Activated naive CD8-positive, alpha-beta T cell treated with anti-CD3 and anti-CD28 coated beads, Interleukin-2, amount 10 ng/mL, durations not matched to agents 7 days and 5 days (primary cell): ENCODE data around the gene RRM2. TPM values are rescaled to one million over a fixed set of nuclear protein-coding genes. Genes with fewer than 3 reads are reported as not detected.

Source experiments
- ATAC-seq: fragments of 150-1000 bp; cut with Tn5 transposase; one replicate; pipeline ENCODE4 v1.10.0; 2021; ENCODE audit warnings: low read depth, moderate library complexity
- POLR2A ChIA-PET: fragments of 350-600 bp; sonication (Branson Sonifier 250); formaldehyde crosslinking; loops from one replicate; lab custom pipeline; 2021; ENCODE audit warnings: antibody characterized with exemption; lab: Charles Lee
- DNase-seq: peaks from one replicate; pipeline ENCODE4 v3.0.0; 2021
- H3K27ac Mint-ChIP-seq: one replicate; pipeline ENCODE4 v1.8.0; 2022; ENCODE audit warnings: mild to moderate bottlenecking, mixed read lengths
- H3K27me3 Mint-ChIP-seq: one replicate; pipeline ENCODE4 v1.8.0; 2022; ENCODE audit warnings: mild to moderate bottlenecking, moderate library complexity, mixed read lengths
- H3K36me3 Mint-ChIP-seq: one replicate; pipeline ENCODE4 v1.8.0; 2021; ENCODE audit warnings: mild to moderate bottlenecking, mixed read lengths
- H3K4me1 Mint-ChIP-seq: one replicate; pipeline ENCODE4 v1.8.0; 2021; ENCODE audit warnings: mixed read lengths
- H3K4me3 Mint-ChIP-seq: one replicate; pipeline ENCODE4 v1.8.0; 2022; ENCODE audit warnings: mild to moderate bottlenecking, moderate library complexity, mixed read lengths
- H3K9me3 Mint-ChIP-seq: one replicate; pipeline ENCODE4 v1.8.0; 2021; ENCODE audit warnings: mixed read lengths
- total RNA-seq, 2 experiments: library from RNA; stranded (reverse); gene quantifications; one replicate each; pipeline ENCODE4 v1.2.3, GENCODE V29; 2021

RRM2 gene
- total RNA-seq, 2 experiments from 2014 or later: 320 to 355 TPM

DNA sequence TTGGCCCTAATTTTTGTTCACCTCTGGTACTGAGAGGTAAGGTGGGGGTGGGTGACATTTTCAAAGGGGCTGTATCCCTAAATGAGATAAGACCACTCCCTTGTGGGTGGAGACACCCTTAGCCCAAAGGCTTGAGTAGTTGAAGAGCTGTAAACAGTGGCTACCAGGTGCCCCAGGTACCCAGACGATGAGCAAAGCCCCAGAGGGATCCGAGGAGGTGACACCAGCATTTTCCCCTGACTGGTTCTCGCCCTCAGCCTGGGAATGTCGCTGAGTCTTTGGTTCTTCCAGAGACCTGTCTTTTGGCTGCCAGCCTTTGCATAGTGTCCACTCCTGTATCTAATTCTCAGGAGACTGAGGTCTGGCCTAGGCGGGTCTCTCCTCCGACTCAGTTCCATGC is 36.5 kb downstream of the RRM2 start:
- POLR2A ChIA-PET: interaction anchor here (0.5 to 0.9 kb wide), 2 partner anchors 11 to 49 kb away, joined by 6 to 7 read pairs; no protein-coding TSS in a partner anchor
- DNase-seq (peak; percentile 24), ATAC-seq (no peak)
- Mint-ChIP-seq H3K27ac (peak overlapping the region; percentile 84), H3K27me3 (no peaks in the 10 kb centered on the region), H3K9me3 (no peaks in the 10 kb centered on the region), H3K36me3 (peaks cover 6% of the 10 kb centered on the region), H3K4me3 (peak overlapping the region; percentile 37), H3K4me1 (peaks cover 15% of the 10 kb centered on the region)

GRCh38 chr2:10159581-10160131 is 37.1 kb downstream of the RRM2 start:
- DNase-seq (no peak), ATAC-seq (peak; percentile 59)
- H3K4me1 Mint-ChIP-seq: peaks cover 15% of the 10 kb centered on the region
- H3K4me3 Mint-ChIP-seq: peak overlapping the region; percentile 37
- H3K27ac Mint-ChIP-seq: peak overlapping the region; percentile 84
- no peaks in the 10 kb centered on the region for H3K9me3 Mint-ChIP-seq
- H3K36me3 Mint-ChIP-seq: peaks cover 6% of the 10 kb centered on the region
- POLR2A ChIA-PET: interaction anchor here (0.5 to 0.9 kb wide), 3 partner anchors 9 to 49 kb away, joined by 4 to 7 read pairs (median 6); no protein-coding TSS in a partner anchor
- H3K27me3 Mint-ChIP-seq: no peaks in the 10 kb centered on the region

DNA sequence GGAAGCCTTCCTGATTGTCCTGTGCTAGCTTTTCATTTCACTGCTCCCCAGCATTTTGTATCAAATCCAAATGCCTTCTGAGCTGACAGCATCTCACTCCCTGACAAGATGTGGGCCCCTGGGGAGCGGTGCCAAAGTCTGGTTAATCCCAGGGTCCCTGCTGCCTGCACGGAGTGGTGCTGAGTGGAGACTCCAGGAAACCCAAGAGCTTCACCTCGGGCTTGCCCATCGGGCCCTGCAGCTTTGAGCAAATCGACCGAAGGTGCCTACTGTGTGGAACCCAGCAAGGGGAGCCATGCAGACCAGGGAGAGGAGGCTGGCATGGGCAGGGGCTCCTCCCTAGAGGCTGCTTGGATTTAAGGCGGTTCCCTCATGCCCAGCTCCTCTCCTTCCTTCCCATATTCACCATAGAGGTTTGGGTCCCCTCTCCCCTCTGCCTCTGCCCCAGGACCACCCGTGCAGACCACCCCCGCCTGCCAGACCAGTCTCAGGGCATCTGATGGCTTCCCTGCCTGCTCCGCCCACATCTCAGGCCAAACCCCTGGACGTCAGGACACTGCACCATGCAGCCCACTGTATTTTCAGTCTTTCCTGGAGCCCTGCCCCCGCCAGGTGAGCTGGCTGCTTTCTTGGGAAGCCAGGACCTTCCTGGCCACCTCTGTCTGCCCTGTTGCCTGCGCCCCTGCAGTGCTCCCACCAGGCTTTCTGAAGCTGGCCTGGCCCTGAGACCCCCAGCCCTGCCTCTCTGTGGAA is 37.8 kb downstream of the RRM2 start:
- Mint-ChIP-seq H3K27me3 (no peaks in the 10 kb centered on the region), H3K36me3 (peaks cover 6% of the 10 kb centered on the region), H3K9me3 (no peaks in the 10 kb centered on the region), H3K27ac (no peak overlapping the region), H3K4me1 (peaks cover 15% of the 10 kb centered on the region), H3K4me3 (peak overlapping the region; percentile 24)
- POLR2A ChIA-PET: interaction anchor here (0.6 kb wide), 1 partner anchor 10 kb away, joined by 4 read pairs; no protein-coding TSS in a partner anchor
- ATAC-seq (no peak), DNase-seq (no peak)

GRCh38 chr2:10161206-10161931 is 38.8 kb downstream of the RRM2 start:
- Mint-ChIP-seq H3K27me3 (no peaks in the 10 kb centered on the region), H3K27ac (peak overlapping the region; percentile 4), H3K9me3 (no peaks in the 10 kb centered on the region), H3K4me3 (no peak overlapping the region), H3K4me1 (peaks cover 15% of the 10 kb centered on the region), H3K36me3 (peaks cover 6% of the 10 kb centered on the region)
- no peak for DNase-seq
- POLR2A ChIA-PET: no interaction called here
- no peak for ATAC-seq

- POLR2A ChIA-PET: no interaction called here
- DNase-seq (peak; percentile 18), ATAC-seq (no peak)
- peaks cover 6% of the 10 kb centered on the region for H3K36me3 Mint-ChIP-seq
- no peaks in the 10 kb centered on the region for H3K27me3 Mint-ChIP-seq
- no peak overlapping the region for H3K4me3 Mint-ChIP-seq
- H3K4me1 Mint-ChIP-seq: peaks cover 15% of the 10 kb centered on the region
- H3K9me3 Mint-ChIP-seq: no peaks in the 10 kb centered on the region
- no peak overlapping the region for H3K27ac Mint-ChIP-seq
These were observed 39.5 kb downstream of the RRM2 start for GRCh38 chr2:10161961-10162441.

- Mint-ChIP-seq H3K4me1 (peaks cover 15% of the 10 kb centered on the region), H3K4me3 (no peak overlapping the region), H3K27ac (peak overlapping the region; percentile 19), H3K9me3 (no peaks in the 10 kb centered on the region), H3K27me3 (no peaks in the 10 kb centered on the region), H3K36me3 (peaks cover 6% of the 10 kb centered on the region)
- POLR2A ChIA-PET: no interaction called here
- DNase-seq (peak; percentile 27), ATAC-seq (no peak)
These were observed 40.3 kb downstream of the RRM2 start for GRCh38 chr2:10162586-10163497.

GRCh38 chr2:10163498-10164486 is 41.3 kb downstream of the RRM2 start:
- DNase-seq (no peak), ATAC-seq (no peak)
- H3K27ac Mint-ChIP-seq: no peak overlapping the region
- POLR2A ChIA-PET: no interaction called here
- H3K9me3 Mint-ChIP-seq: no peaks in the 10 kb centered on the region
- H3K4me1 Mint-ChIP-seq: peaks cover 13% of the 10 kb centered on the region
- H3K36me3 Mint-ChIP-seq: peaks cover 9% of the 10 kb centered on the region
- no peaks in the 10 kb centered on the region for H3K27me3 Mint-ChIP-seq
- no peak overlapping the region for H3K4me3 Mint-ChIP-seq

- H3K27me3 Mint-ChIP-seq: no peaks in the 10 kb centered on the region
- H3K4me3 Mint-ChIP-seq: no peak overlapping the region
- H3K36me3 Mint-ChIP-seq: peaks cover 8% of the 10 kb centered on the region
- H3K4me1 Mint-ChIP-seq: peaks cover 7% of the 10 kb centered on the region
- POLR2A ChIA-PET: no interaction called here
- ATAC-seq (no peak), DNase-seq (no peak)
- no peaks in the 10 kb centered on the region for H3K9me3 Mint-ChIP-seq
- no peak overlapping the region for H3K27ac Mint-ChIP-seq
These were observed 42.1 kb downstream of the RRM2 start for GRCh38 chr2:10164601-10165000.

DNA sequence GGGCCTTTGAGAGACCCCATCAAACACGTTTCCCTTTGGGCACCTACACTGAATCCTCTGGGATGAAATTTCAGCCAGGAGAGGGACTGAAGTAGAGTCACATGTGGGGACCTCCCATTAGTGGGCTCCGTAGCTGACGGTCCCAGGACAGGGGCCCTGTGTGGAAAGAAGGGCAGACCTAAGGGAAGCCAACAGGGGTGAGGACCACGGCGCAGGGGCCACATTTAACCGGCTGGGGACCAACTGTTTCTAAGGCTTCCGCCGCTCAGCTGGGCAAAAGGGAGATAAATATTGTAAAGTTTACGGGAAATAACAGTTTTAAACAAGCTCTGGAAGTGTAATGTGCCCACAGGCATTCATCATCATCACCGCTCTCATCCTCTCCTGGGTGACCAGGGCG is 42.7 kb downstream of the RRM2 start:
- DNase-seq (no peak), ATAC-seq (no peak)
- H3K36me3 Mint-ChIP-seq: peaks cover 9% of the 10 kb centered on the region
- no peaks in the 10 kb centered on the region for H3K9me3 Mint-ChIP-seq
- no peak overlapping the region for H3K4me3 Mint-ChIP-seq
- H3K27me3 Mint-ChIP-seq: no peaks in the 10 kb centered on the region
- no peak overlapping the region for H3K27ac Mint-ChIP-seq
- H3K4me1 Mint-ChIP-seq: peaks cover 3% of the 10 kb centered on the region
- POLR2A ChIA-PET: no interaction called here

GRCh38 chr2:10165861-10166675 is 43.5 kb downstream of the RRM2 start:
- ATAC-seq: no peak
- no peak overlapping the region for H3K27ac Mint-ChIP-seq
- no peaks in the 10 kb centered on the region for H3K27me3 Mint-ChIP-seq
- DNase-seq: no peak
- no peaks in the 10 kb centered on the region for H3K9me3 Mint-ChIP-seq
- no peak overlapping the region for H3K4me3 Mint-ChIP-seq
- peaks cover 10% of the 10 kb centered on the region for H3K36me3 Mint-ChIP-seq
- H3K4me1 Mint-ChIP-seq: peaks cover 3% of the 10 kb centered on the region
- POLR2A ChIA-PET: no interaction called here

- Mint-ChIP-seq H3K36me3 (peaks cover 6% of the 10 kb centered on the region), H3K4me3 (no peak overlapping the region), H3K9me3 (no peaks in the 10 kb centered on the region), H3K27me3 (no peaks in the 10 kb centered on the region), H3K4me1 (peaks cover 3% of the 10 kb centered on the region), H3K27ac (no peak overlapping the region)
- DNase-seq (no peak), ATAC-seq (no peak)
- POLR2A ChIA-PET: no interaction called here
These were observed 44.2 kb downstream of the RRM2 start for GRCh38 chr2:10166676-10167292.
